GM18502 (cell line): ENCODE measurements around the gene FAXC.
"Not testable (repeated sequence)": the region's sequence is repeated elsewhere in the genome, so short reads cannot be mapped to it uniquely, and the experiment has no call there.

Experiments
- ATAC-seq: cut with Tn5 transposase; IDR thresholded peaks from one replicate; pipeline ENCODE4 v1.9.1; 2021; ENCODE audit warnings: mild to moderate bottlenecking; ENCODE audit not compliant: unreplicated experiment, poor library complexity

FAXC gene

GRCh38 chr6:99289701-99290100 lies 59.8 kb downstream of the FAXC start:
- no peak for ATAC-seq

GRCh38 chr6:99288668-99289067 lies 60.8 kb downstream of the FAXC start:
- no peak for ATAC-seq

- no peak for ATAC-seq
Observed at GRCh38 chr6:99287523-99287922, 62.0 kb downstream of the FAXC start.

- no peak for ATAC-seq
Observed at GRCh38 chr6:99285881-99286280, 63.6 kb downstream of the FAXC start.

GRCh38 chr6:99282479-99283062 lies 66.9 kb downstream of the FAXC start:
- peak; percentile 61 for ATAC-seq

- no peak for ATAC-seq
Observed at GRCh38 chr6:99276747-99277146, 72.7 kb downstream of the FAXC start.

- no peak for ATAC-seq
Observed at GRCh38 chr6:99270826-99271225, 78.6 kb downstream of the FAXC start.

- ATAC-seq = no peak
Observed at GRCh38 chr6:99270030-99270429, 79.4 kb downstream of the FAXC start.

GRCh38 chr6:99269207-99269606 lies 80.3 kb downstream of the FAXC start:
- no peak for ATAC-seq

GRCh38 chr6:99266996-99267395 lies 82.5 kb downstream of the FAXC start:
- not testable (repeated sequence) for ATAC-seq

GRCh38 chr6:99265447-99265846 lies 84.0 kb downstream of the FAXC start:
- ATAC-seq = not testable (repeated sequence)

GRCh38 chr6:99254616-99255550 lies 94.6 kb downstream of the FAXC start:
- ATAC-seq = no peak

- ATAC-seq = no peak
Observed at GRCh38 chr6:99253271-99253670, 96.2 kb downstream of the FAXC start.

GRCh38 chr6:99252421-99252820 lies 97.1 kb downstream of the FAXC start:
- no peak for ATAC-seq

GRCh38 chr6:99250476-99250875 lies 99.0 kb downstream of the FAXC start:
- ATAC-seq = no peak

GRCh38 chr6:99246602-99247001 lies 102.9 kb downstream of the FAXC start:
- ATAC-seq = no peak

- no peak for ATAC-seq
Observed at GRCh38 chr6:99241905-99242534, 107.5 kb downstream of the FAXC start.

GRCh38 chr6:99236010-99236409 lies 113.5 kb downstream of the FAXC start:
- ATAC-seq = no peak

- ATAC-seq = no peak
Observed at GRCh38 chr6:99233219-99233618, 116.3 kb downstream of the FAXC start.

- no peak for ATAC-seq
Observed at GRCh38 chr6:99232056-99232455, 117.4 kb downstream of the FAXC start.

GRCh38 chr6:99225172-99225571 lies 124.3 kb downstream of the FAXC start:
- ATAC-seq = no peak
